Measurements from ENCODE around the gene PROM2. TPM values are rescaled to one million over a fixed set of nuclear protein-coding genes. Genes with fewer than 3 reads are reported as not detected.

The PROM2 gene
- total RNA-seq, 1 donor from 2014 or later: 0.39 TPM

GRCh38 chr2:95285542-95285932 lies 11.3 kb downstream of the PROM2 start:
- DNase-seq (ENCODE audit: low spot score): no peak

- no peak for DNase-seq (ENCODE audit: low spot score)
Measured at GRCh38 chr2:95287336-95287735, 13.1 kb downstream of the PROM2 start.

- DNase-seq (ENCODE audit: low spot score): no peak
Measured at GRCh38 chr2:95287806-95288205, 13.6 kb downstream of the PROM2 start.

DNA sequence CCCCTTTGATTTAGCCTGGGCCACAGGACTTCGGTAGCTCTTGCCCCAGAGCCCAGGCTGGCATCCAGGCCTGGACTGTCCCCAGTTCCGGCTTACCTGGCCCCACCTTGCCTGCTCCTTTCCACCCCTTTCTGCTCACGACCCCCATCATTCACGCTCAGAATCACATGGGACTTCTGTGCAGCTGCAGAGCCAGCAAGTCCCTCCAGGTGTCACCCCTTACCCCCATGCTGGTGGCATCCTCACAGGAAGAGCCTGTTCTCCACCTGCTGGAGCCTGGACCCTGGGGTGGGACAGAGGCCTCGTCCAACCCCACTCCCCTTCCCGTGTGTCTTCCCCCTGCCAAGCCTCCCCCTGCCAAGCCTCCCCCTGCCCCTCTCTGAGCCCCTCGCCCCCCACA lies 15.0 kb downstream of the PROM2 start:
- no peak for DNase-seq (ENCODE audit: low spot score)

GRCh38 chr2:95291222-95291621 lies 17.0 kb downstream of the PROM2 start:
- no peak for DNase-seq (ENCODE audit: low spot score)

GRCh38 chr2:95292623-95293260 lies 18.5 kb downstream of the PROM2 start:
- no peak for DNase-seq (ENCODE audit: low spot score)

- DNase-seq (ENCODE audit: low spot score): no peak
Measured at GRCh38 chr2:95294579-95295250, 20.5 kb downstream of the PROM2 start.

- no peak for DNase-seq (ENCODE audit: low spot score)
Measured at GRCh38 chr2:95295376-95295775, 21.1 kb downstream of the PROM2 start.

DNA sequence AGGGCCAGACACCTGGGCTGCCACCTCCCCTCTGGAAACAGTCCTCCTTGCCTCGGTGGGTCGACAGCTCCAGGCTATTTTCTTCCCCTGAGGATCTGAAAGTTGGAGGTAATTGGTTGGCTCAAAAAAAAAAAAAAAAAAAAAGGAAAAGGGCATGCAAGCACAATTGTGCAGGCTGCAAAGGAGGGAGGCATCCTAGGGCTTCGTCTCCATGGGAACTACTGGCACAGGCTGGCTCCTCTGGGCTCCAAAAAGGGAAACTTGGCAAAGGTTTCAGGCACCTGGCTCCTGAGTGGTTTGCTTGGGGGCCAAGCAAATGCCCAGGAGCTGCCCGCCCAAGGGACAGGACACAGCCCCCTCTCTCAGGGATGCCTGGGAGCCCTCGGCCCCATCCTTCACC lies 21.8 kb downstream of the PROM2 start:
- DNase-seq (ENCODE audit: low spot score): no peak

- DNase-seq (ENCODE audit: low spot score): no peak
Measured at GRCh38 chr2:95296880-95297487, 22.7 kb downstream of the PROM2 start, which contains the start of gene KCNIP3. Gene KCNIP3, plus strand, starts transcription at chr2:95297347. Its CDS starts 92 bp downstream, at chr2:95297439.

- DNase-seq (ENCODE audit: low spot score): no peak
Measured at GRCh38 chr2:95297639-95298395, 23.6 kb downstream of the PROM2 start.

GRCh38 chr2:95298486-95299111 lies 24.4 kb downstream of the PROM2 start:
- DNase-seq (ENCODE audit: low spot score): no peak

GRCh38 chr2:95299961-95300360 lies 25.7 kb downstream of the PROM2 start:
- DNase-seq (ENCODE audit: low spot score): no peak

DNA sequence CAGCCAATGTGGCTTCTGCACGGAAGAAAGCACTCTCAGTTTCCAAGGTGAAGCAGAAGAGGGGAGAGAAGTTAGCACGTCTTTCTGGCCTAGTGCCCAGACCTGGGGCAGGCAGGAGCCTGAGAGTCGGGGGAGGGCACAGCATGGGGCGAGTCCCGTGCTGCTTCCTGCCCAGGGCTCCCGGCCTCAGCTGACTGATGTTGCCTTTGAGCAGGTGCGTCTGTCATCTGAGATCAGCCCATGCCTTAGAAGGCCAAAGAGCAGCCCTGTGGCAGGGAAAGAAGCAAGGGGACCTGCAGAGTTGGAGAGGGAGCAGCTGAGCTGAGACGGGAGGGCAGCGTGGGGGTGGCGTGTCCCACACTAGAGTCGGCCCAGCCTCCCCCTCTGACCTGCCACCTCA lies 26.2 kb downstream of the PROM2 start:
- DNase-seq (ENCODE audit: low spot score): no peak

- DNase-seq (ENCODE audit: low spot score): no peak
Measured at GRCh38 chr2:95301186-95301585, 26.9 kb downstream of the PROM2 start.

DNA sequence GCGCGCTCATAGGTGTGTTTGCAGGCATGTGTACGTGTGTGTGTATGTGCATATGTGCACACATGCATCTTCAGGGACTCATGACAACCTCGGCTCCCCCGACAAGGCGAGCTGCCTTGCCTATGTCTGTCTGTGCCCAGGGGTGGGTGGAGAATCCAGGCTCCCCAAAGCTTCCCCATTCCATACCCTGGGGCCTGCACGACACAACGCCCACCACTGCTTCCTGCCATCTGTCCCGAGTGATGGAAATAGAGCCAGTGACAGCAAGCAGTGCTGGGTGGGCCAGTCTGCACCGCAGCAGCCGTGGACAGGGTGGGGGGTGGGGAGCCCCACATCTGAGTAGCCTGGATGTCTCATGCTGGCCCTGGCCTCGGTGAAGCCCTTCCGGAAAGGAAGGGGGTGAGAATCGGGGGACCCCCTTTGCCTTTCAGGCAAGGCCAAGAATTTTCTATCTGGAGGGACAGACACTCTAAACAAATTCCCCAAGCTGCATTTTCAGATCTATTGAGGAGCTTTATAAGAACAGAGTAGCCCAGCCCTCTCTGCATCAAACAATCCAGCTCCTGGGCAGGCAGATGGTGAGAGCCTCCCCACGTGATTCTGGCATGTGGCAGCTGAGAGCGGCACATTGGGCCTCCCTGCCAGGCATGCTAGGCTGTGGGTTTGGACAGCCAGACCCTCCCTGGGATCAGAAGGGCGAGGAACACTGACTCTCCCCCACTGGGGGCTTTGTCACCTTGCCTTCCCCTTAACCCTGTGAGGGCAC lies 27.8 kb downstream of the PROM2 start:
- DNase-seq (ENCODE audit: low spot score): no peak

DNA sequence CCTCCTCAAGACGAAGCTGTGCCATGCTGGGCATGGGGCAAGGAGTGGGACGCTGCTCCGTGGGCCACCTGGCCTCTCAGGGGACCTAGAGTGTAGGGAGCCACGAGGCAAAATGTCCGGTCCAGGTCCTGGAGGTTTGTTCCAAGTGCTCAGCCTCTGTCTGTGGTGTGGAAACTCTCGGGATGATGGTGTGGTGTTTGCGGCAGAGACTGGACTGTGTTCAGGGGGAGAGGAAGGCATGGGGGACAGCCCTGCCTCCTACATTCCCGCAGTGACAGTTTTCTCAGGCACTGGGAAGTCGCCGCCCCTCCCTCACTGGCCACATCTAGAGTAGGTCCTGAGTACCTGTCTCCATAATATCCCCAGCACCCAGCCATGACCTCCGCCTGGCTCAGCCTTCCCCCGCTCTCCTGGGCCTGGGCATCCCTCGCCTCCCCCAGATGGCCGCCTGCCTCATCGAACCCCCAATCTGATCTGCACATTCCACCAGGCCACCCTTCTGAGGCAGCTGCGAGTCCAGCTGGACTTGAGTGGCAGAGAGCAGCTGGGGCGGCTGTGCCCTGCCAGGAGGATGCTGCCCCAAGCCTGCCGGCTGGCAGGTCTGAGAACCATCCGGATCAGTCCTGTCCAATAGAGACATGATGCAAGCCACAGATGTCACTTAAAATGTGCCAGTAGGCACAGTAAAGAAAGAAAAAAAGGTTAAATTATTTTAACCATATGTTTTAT lies 29.1 kb downstream of the PROM2 start:
- no peak for DNase-seq (ENCODE audit: low spot score)

DNA sequence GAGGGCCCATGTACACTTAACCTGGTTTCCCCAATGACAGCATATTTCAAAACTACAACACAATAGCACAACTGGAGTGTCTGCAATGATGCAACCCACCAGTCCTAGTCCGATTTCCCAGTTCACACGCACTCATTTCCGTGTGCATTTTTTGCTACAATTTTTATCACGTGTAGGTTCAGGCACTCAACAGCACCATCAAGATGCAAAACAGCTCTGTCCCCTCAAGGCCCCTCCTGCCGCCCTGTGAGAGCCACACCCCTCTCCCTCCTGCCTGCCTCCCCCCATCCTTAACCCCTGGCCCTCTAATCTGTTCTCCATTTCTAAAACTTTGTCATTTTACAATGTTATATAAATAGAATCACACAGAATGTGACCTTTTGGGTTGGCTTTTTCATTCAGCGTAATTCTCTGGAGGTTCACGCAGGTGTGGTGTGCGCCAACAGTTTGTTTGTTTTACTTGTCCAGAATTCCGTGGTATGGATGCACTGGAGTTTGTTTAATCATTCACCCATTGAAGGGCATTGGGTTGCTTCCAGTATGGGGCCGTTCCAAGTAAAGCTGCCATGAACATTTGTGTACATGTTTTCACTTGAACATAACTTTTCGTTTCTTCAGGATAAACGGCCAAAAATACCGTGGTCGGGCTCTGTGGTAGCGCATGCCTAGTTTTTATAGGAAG lies 31.3 kb downstream of the PROM2 start:
- DNase-seq (ENCODE audit: low spot score): no peak

- DNase-seq (ENCODE audit: low spot score): no peak
Measured at GRCh38 chr2:95306336-95306895, 32.2 kb downstream of the PROM2 start.

All from mesenteric fat pad (tissue), 1 donor.